Colonic mucosa (tissue), 4 donors: Measurements from ENCODE around the gene FUT6. TPM values are rescaled to one million over a fixed set of nuclear protein-coding genes. Genes with fewer than 3 reads are reported as not detected.

Experiments used
- DNase-seq: peaks from one replicate; pipeline ENCODE4 v3.0.0-alpha.2; 2020
- H3K27ac ChIP-seq: fragments of 200-600 bp; one replicate; pipeline ENCODE4 v1.8.0; 2021
- H3K27me3 ChIP-seq: fragments of 200-600 bp; one replicate; pipeline ENCODE4 v1.8.0; 2021
- H3K36me3 ChIP-seq: fragments of 200-600 bp; one replicate; pipeline ENCODE4 v1.8.0; 2021
- H3K4me1 ChIP-seq: fragments of 200-600 bp; one replicate; pipeline ENCODE4 v1.8.0; 2021; ENCODE audit warnings: mild to moderate bottlenecking
- H3K4me3 ChIP-seq: fragments of 200-600 bp; one replicate; pipeline ENCODE4 v1.8.0; 2021
- H3K9ac ChIP-seq, 2 donors: one replicate each; pipeline ENCODE4 v1.7.0; 2013; ENCODE audit warnings: control low read depth in 2 of 2, low read depth in 2 of 2, low read length in 2 of 2
- H3K9me3 ChIP-seq: fragments of 200-600 bp; one replicate; pipeline ENCODE4 v1.8.0; 2021
- intact Hi-C: fragments of 100-400 bp; cut with DNase I; formaldehyde crosslinking; loops from one replicate; pipeline ENCODE4 v1.14.1; 2022
- total RNA-seq, 2 donors: library from RNA; stranded (reverse); fragmentation: NEBNext Ultra II Directional in 1 of 2; extraction: Animal tissue kit (Norgen Biotek cat#: 25700) in 1 of 2; gene quantifications; one replicate each; pipeline ENCODE4 v1.2.1, GENCODE V29; 2021
- TF ChIP-seq, protein P1 (sequence below): fragments of 200-600 bp; IDR thresholded peaks from one replicate; pipeline ENCODE4 v1.8.0; 2022; ENCODE audit warnings: antibody characterized with exemption, mild to moderate bottlenecking
- donor health status: healthy.
- donor health status: DM: no; HTN: no; CAD: no.
- donor health status: DM: no; HTN: no; CAD: no.

Gene FUT6
- total RNA-seq, 2 donors from 2014 or later, result 48.9 to 89.4 TPM

DNA sequence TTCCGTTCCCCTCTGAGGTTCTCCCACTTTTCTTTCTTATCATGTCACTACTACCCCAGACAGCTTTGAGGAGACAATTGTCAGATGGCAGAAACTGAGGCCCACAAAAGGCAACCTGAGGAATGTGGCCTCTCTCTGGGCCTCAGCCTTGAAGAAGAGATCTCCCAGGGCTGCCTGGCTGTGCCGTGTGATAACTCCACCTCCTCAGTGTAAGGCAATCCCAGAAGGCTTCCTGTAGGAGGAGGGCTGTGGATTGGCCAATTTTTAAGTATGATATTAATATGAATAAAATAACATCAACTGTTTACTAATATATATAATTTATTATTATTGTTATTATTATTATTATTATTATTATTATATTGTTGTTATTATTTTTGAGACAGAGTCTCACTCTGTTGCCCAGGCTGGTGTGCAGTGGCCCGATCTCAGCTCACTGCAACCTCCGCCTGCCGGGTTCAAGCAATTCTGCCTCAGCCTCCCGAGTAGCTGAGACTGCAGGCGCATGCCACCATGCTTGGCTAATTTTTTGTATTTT lies 44.1 kb downstream of the FUT6 start:
- Histone ChIP-seq H3K36me3 (no peaks in the 10 kb centered on the region), H3K27ac (no peak overlapping the region), H3K9me3 (no peaks in the 10 kb centered on the region), H3K4me1 (no peaks in the 10 kb centered on the region), H3K27me3 (no peaks in the 10 kb centered on the region), H3K4me3 (no peak overlapping the region), H3K9ac (no peak overlapping the region)
- DNase-seq, result no peak
- TF ChIP-seq, protein P1, sequence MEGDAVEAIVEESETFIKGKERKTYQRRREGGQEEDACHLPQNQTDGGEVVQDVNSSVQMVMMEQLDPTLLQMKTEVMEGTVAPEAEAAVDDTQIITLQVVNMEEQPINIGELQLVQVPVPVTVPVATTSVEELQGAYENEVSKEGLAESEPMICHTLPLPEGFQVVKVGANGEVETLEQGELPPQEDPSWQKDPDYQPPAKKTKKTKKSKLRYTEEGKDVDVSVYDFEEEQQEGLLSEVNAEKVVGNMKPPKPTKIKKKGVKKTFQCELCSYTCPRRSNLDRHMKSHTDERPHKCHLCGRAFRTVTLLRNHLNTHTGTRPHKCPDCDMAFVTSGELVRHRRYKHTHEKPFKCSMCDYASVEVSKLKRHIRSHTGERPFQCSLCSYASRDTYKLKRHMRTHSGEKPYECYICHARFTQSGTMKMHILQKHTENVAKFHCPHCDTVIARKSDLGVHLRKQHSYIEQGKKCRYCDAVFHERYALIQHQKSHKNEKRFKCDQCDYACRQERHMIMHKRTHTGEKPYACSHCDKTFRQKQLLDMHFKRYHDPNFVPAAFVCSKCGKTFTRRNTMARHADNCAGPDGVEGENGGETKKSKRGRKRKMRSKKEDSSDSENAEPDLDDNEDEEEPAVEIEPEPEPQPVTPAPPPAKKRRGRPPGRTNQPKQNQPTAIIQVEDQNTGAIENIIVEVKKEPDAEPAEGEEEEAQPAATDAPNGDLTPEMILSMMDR, result no peak
- intact Hi-C loops, result no loop called here

DNA sequence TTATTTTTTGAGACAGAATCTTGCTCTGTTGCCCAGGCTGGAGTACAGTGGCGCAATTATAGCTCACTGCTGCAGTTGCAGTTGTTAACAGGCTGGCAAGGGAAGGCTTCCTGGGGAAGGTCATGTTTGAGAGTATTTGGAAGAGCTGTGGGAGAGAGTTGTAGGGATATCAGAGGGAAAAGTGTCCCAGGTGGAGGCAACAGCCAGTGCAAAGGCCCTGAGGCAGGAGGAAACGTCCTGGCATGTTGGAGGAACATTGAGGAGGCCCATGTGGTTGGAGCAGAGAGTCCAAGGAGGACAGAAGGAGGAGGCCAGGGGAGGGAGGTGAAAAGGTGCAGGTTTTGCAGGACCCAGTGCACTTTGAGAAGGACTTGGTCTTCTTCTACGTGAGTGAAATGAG lies 46.3 kb downstream of the FUT6 start:
- intact Hi-C loops, result no loop called here
- Histone ChIP-seq H3K36me3 (peaks cover 11% of the 10 kb centered on the region), H3K4me3 (no peak overlapping the region), H3K27ac (no peak overlapping the region), H3K4me1 (peaks cover 5% of the 10 kb centered on the region), H3K27me3 (no peaks in the 10 kb centered on the region), H3K9ac (no peak overlapping the region), H3K9me3 (no peaks in the 10 kb centered on the region)
- DNase-seq, result no peak
- TF ChIP-seq, protein P1, result no peak

DNA sequence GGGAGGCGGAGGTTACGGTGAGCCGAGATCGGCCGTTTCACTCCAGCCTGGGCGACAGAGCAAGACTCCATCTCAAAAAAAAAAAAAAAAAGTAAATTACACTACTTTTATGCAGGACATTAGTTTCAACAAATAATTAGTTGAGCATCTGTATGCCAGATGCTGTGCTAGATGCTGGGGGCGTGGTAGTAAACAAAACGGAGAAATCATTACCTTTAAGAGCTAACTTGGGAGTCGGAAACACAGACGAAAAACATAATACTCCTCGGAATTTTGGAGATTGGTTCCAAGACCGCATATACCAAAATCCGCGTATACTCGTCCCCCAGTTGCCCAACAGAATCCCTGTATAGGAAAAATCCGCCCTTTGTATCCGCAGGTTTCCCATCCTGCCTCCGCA lies 47.3 kb downstream of the FUT6 start:
- Histone ChIP-seq H3K36me3 (peaks cover 20% of the 10 kb centered on the region), H3K27ac (no peak overlapping the region), H3K27me3 (no peaks in the 10 kb centered on the region), H3K4me3 (no peak overlapping the region), H3K9ac (no peak overlapping the region), H3K9me3 (no peaks in the 10 kb centered on the region), H3K4me1 (peaks cover 5% of the 10 kb centered on the region)
- TF ChIP-seq, protein P1, result no peak
- DNase-seq, result no peak
- intact Hi-C loops, result no loop called here

DNA sequence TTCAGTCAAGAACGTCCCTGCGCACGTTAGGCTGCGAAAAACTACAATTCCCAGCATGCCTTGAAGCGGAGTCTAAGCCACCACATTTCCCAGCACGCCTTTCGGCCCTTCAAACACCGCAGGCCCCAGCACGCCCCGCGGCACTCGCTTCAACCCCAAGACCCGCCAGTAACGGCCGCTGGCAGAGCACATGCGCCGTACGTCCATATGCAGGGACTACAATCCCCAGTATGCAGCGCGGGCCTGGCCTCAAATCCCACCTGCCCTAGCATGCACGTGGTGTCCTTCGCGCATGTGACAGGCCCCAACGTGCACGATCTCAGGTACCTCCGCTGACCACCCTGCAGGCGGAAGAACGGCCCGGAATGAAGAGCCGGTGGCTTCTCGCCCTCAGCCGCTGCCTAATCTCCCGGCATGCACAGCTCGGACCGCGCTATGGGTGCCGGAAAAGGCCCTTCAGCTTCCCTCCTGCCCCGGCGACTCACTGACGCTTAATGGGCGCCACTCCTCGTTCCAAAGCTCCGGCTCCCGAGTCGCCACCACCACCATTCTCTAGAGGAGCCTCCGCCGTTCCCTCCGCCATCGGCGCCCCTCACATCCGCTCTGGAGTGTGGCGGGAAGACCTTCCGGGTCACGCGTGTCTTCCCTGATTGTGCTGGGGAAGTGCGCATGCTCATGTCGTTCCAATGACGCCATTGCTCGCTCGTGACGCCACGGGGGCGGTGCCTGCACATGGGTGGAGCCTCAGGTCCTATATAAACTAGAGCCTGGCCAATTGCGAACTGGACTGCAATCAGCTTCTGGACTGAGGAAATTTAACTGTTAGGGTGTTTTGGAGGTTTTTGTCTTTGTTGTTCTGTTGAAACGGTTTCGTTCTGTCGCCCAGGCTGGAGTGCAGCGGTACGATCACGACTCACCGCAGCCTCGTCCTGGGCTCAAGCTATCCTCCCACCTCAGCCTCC lies 48.7 kb downstream of the FUT6 start, which contains the start of gene DUS3L:
Gene DUS3L, minus strand, starts transcription at position 605 of the 962 bp plus-strand sequence. Its CDS starts 22 bp downstream, at position 583.
- Histone ChIP-seq H3K9ac (peak within 1 kb of the TSS; percentile 75 to 88), H3K27ac (peak within 1 kb of the TSS; percentile 94), H3K36me3 (peaks cover 20% of the 10 kb centered on the region), H3K4me3 (peak within 1 kb of the TSS; percentile 88), H3K9me3 (no peaks in the 10 kb centered on the region), H3K27me3 (no peaks in the 10 kb centered on the region), H3K4me1 (peaks cover 5% of the 10 kb centered on the region)
- intact Hi-C loops, result no loop called here
- TF ChIP-seq, protein P1, result no peak
- peak; percentile 97 for DNase-seq

DNA sequence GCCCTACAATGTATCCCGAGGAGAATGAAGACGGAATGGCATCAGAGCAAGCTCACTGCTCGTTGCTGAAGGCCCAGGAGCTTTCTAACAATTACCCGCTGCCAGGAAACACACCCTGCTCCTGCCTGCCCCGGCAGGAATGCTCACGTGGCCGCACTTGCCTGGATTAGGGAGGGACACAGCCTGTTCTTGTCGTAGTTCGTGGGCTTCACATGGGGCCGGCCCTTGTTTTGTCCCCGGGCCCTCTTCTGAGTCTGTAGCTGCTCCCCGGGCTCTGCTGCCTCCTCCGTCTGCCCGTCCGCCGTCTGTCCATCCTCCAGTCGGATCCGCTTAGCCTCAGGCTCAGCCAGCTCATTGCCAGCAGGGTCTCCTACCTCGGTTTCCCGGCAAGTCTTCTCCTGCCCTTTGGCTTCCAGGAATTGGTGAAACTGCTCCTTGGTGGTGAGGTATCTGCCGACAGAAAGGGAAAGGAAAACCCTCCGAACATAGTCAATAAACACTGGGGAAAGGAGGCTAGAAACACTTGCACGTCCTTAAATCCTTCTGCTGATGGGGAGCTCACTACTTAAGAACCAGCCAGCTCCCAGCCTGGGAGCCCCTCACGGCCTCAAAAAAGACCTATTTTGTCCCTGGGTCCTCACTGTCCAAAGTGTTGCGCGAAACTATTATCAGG lies 49.5 kb downstream of the FUT6 start:
- Histone ChIP-seq H3K4me3 (peak overlapping the region; percentile 88), H3K9me3 (no peaks in the 10 kb centered on the region), H3K4me1 (peaks cover 5% of the 10 kb centered on the region), H3K27ac (no peak overlapping the region), H3K27me3 (no peaks in the 10 kb centered on the region), H3K36me3 (peaks cover 20% of the 10 kb centered on the region), H3K9ac (peak overlapping the region in 1 of 2 donors; percentile 75)
- TF ChIP-seq, protein P1, result no peak
- intact Hi-C loops, result no loop called here
- DNase-seq, result no peak
